Fibroblast of gingiva (primary cell): Measurements from ENCODE around the gene CBLB.
"Not testable (repeated sequence)": the region's sequence is repeated elsewhere in the genome, so short reads cannot be mapped to it uniquely, and the experiment has no call there.

Source experiments
- DNase-seq: peaks from one replicate; pipeline ENCODE4 v3.0.0-alpha.2; 2011; ENCODE audit warnings: low read depth

CBLB gene

GRCh38 chr3:105786241-105786640 is 82.6 kb downstream of the CBLB start:
- no peak for DNase-seq

- no peak for DNase-seq
These were observed 83.0 kb downstream of the CBLB start for GRCh38 chr3:105785803-105786202.

- no peak for DNase-seq
These were observed 85.2 kb downstream of the CBLB start for GRCh38 chr3:105783631-105784030.

GRCh38 chr3:105781871-105782270 is 86.9 kb downstream of the CBLB start:
- DNase-seq, result no peak

- DNase-seq, result peak; percentile 51
These were observed 88.7 kb downstream of the CBLB start for GRCh38 chr3:105780107-105780506.

- no peak for DNase-seq
These were observed 93.4 kb downstream of the CBLB start for GRCh38 chr3:105775368-105775767.

GRCh38 chr3:105774444-105775180 is 94.2 kb downstream of the CBLB start:
- DNase-seq, result no peak

GRCh38 chr3:105773291-105773690 is 95.5 kb downstream of the CBLB start:
- DNase-seq, result no peak

- no peak for DNase-seq
These were observed 96.2 kb downstream of the CBLB start for GRCh38 chr3:105772635-105773034.

- no peak for DNase-seq
These were observed 97.4 kb downstream of the CBLB start for GRCh38 chr3:105771392-105771791.

- DNase-seq, result no peak
These were observed 98.4 kb downstream of the CBLB start for GRCh38 chr3:105770410-105770809.

GRCh38 chr3:105767776-105768175 is 101.0 kb downstream of the CBLB start:
- no peak for DNase-seq

- DNase-seq, result no peak
These were observed 101.6 kb downstream of the CBLB start for GRCh38 chr3:105767216-105767615.

- no peak for DNase-seq
These were observed 103.5 kb downstream of the CBLB start for GRCh38 chr3:105765308-105765639.

GRCh38 chr3:105764378-105765307 is 104.2 kb downstream of the CBLB start:
- DNase-seq, result no peak

GRCh38 chr3:105763659-105764036 is 105.2 kb downstream of the CBLB start:
- DNase-seq, result no peak

- DNase-seq, result no peak
These were observed 105.8 kb downstream of the CBLB start for GRCh38 chr3:105762749-105763658.

- DNase-seq, result not testable (repeated sequence)
These were observed 106.6 kb downstream of the CBLB start for GRCh38 chr3:105762214-105762613.

GRCh38 chr3:105759442-105760078 is 109.3 kb downstream of the CBLB start:
- DNase-seq, result no peak

- no peak for DNase-seq
These were observed 110.4 kb downstream of the CBLB start for GRCh38 chr3:105758451-105758850.

GRCh38 chr3:105755121-105755886 is 113.5 kb downstream of the CBLB start:
- DNase-seq, result no peak
